Stimulated activated CD8-positive, alpha-beta memory T cell treated with anti-CD3 and anti-CD28 coated beads, Interleukin-2, amount 100 ng/mL, for 1 hour (primary cell): ENCODE data around the gene JAKMIP1.

ENCODE experiments used
- DNase-seq, 2 donors: peaks; one replicate each; pipeline ENCODE4 v3.0.0-alpha.2; 2020; ENCODE audit warnings: low read depth in 2 of 2

JAKMIP1 gene

DNA sequence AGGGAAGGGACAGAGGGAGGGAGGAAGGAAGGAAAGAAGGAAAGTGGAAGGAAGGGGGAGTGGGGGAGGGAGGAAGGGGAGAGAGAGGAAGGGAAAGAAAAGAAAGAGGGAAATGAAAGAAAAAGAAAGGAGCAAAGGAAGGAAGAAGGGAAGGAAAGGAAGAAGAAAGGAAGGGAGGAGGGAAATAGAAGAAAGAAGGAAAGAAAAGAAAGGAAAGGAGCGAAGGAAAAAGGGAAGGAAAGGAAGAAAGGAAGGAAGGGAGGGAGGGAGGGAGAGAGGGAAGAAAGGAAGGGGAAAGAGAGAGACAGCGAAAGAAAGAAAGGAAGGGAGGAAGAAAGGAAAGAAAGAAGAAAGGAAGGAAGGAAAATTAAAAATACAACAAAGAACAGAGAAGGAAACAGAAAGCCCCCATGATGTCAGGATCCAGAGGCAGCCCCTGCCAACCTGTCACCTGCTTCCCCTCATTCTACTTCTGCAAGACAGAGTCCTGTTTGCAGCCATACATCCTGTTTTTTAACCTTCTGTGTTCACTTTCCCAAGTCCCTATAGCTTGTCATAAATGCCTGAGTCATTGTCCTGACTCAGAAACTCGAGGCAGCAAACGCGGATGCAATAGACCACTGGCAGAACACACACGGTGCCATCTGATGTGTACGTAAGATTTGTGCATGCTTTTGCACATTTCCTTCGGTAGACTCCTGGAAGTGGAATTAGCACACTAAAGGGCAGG is 105.2 kb downstream of the JAKMIP1 start:
- no peak for DNase-seq

DNA sequence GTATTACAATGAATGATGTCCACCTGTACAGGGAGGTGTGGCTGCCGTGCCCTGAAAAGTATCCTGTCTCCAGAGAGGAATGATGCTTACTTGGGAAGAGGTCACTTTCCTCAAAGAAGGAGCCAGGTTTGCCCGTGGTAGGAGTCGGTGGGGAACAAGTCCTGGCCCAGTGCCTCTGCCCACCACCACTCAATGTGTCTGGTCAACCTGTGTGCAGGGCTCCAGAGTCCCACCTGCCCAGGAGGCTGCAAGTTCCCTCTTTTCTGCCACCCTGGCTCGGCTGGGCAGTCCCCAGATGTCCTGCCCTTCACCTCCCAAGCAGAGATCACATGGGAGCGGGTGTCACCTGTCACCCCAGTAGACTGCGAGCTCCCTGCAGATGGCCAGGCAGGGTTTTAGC is 106.7 kb downstream of the JAKMIP1 start:
- DNase-seq, result no peak

DNA sequence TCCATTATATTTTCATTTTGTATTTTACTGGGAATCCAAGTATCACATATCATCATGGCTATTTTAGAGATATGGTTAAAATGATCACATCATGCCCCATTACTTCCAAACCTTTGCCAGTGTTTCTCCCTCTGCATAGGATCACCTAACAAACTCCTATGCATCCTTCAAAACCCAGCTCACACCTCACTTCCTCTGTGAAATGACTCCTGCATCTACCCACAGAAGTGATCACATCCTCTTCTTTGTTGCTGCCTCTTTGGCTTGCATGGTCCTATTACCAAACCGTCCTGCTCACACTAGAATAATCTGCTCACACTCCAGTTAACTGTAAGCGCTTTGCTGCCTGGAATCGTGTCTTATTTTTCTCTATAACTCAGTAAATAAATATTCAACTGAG is 107.4 kb downstream of the JAKMIP1 start:
- DNase-seq, result no peak

DNA sequence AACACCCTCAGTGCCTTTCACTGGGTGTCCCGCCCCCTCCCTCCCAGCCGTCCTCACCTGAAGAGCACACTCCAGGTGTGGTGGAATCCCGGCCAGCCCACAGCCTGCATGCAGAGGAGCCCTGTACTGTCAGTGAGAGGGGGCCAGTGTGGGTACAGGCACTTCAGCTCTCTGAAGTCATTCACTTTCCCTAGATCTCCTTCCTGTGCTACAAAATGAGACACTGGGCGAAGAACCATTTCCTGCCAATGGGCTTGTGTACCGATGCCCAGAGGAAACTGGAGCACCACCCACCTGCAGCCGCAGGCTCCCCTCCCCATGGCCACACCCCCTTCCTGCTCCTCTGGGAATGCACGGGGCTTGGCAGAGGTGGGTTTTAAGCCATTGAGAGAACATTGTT is 108.2 kb downstream of the JAKMIP1 start:
- no peak for DNase-seq

DNA sequence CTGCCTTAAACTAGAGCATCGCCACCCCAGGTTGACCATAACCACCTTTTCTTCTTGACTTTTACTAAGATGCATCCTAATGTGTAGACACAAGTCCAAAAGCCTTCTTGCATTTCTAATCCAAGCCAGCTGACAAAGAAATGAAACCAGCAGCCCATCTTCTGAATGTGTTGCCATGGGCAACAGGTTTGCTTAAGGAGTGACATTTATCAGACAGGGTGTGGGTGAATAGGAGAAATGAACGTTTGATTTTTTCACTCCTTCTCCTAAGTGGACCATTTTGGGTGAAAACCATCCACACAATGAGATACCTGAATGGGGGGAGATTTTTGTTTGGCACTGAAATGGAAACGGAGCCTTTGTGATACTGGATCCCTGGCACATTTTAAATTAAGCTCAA is 109.4 kb downstream of the JAKMIP1 start:
- no peak for DNase-seq

DNA sequence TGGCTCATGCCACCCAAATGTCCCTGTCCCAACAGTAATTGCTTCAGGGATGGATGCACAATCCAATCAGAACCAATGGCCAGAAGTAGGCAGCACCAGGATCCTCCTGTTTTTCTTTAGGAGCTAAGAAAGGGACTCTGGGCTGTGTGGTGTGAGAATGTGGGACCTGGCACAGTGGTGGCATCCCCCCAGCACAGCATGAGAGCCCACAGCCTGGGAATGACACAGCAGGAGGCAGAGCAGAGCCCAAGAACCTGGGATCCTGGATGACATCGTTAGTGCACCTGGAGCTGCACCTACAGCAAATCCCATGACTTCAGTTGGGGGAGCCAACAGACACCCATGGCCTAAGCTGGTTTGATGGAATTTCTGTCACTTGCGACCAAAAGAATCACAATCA is 111.4 kb downstream of the JAKMIP1 start:
- DNase-seq, result no peak

DNA sequence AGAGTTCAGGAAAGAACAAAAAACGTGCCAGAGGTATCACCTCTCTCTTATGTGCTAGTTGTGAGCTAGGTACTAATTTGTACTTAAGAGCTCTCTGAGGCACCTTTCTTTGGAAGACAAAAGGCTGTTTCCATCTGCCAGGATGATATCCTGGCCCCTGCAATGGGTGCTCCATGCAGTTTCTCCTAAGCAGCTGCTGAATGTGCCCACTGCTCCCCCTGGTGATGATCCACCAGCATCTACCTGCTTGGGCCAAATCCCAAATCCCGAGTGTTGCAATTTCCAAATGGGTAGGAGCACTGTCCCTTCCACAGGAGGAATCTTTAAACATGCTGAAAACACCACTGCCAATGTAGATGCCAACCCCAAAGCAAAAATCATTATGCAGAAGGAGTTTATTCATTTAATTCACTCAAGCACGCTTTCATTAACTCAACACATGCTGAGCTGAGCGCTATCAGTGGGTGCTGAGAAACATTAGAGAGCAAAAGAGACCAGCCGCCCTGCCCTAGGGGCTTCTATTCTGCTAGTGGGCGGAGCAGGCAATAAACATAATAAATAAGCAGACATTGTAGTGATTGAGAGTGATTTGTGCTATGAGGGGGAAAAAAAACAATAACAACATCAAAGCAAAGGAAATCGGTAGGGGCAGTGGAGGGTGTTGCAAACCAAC is 112.5 kb downstream of the JAKMIP1 start:
- no peak for DNase-seq

DNA sequence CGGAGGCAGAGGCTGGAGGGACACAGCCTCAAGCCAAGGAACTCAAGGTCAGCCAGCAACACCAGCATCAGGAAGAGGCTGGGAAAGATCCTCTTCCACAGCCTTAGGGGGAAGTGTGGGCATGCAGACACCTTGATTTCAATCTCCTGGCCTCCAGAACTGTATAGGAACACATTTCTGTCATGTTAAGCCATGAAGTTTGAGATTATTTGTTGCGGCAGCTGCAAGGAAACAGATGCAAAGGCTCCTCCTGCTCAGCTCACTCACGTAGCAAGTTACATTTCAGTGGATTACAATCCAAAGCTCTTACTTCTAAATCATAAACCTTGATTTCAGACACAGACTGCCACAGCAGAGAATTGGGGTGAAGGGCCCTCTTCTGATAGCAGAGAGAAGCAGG is 113.5 kb downstream of the JAKMIP1 start:
- no peak for DNase-seq

DNA sequence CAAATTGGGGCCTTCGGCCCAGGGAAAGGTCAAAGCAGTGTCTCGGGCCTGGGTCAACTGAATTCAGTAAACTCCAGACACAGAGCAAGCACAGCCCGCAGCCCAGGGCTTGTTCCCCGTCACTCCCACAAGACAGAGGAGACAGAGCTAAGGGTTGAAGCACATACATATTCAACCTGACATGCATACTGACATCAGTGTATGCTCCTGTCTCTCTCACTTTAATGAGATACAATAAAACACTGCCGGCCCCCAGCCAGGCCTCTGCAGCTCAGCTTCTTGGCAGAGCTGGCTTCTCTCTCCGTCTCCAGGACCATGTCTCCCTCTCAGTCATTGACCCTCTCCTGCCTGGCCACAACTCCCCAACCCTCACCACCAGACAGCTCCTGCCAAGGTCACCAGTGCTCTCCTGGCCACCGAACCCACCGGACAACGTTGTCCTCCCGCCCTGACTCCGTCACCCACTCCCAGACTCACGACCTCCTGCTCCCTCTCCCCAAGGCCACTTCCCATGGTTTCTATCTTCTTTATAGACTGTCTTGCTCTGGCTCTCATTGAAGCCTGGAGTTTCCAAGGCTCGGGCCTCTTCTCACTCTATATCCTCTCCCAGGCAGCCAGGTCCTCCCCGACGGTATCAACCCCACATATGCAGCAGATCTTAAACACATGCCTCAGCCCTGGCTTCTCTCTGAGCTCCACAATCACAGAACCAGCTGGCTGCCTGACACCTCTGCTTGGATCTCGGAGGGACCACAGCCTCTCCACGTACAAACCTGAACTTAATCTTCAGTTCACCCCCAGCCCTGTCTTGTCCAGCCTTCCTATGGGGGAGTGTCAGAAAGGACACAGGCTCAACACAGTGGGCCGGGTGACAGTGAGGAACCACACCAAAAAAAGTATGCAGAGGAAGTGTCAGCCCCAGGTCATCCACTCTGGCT is 114.4 kb downstream of the JAKMIP1 start:
- DNase-seq, result no peak

DNA sequence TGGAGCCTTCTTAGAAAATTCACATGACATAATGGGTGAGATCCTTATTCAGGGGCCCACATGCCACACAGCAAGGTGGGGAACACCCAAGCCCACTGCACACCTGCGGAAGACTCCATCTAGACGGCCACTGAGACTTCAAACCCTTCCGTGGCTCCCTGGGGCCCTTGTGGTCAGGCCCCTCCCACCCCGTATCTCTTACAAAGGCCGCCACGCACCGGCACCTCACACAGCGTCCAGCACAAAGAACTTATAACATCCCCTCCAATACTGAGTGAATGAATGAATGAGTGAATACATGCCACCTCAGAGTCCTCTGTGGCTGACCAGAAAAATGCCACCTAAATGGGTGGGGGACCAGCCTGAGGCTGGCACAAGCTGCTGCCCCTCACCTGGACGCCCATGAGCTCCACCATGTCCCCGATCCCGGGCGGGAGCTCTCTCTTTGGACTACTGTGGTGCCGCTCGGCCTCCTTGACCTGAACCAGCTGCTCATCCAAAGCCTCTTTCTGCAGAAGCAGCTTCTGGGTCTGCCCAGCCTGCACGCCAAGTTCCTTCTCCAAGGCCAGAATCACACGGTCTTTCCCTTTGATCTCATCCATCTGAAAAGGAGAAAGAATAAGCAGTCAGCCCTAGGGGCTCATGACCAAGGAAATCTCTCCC is 115.2 kb downstream of the JAKMIP1 start:
- DNase-seq, result no peak

DNA sequence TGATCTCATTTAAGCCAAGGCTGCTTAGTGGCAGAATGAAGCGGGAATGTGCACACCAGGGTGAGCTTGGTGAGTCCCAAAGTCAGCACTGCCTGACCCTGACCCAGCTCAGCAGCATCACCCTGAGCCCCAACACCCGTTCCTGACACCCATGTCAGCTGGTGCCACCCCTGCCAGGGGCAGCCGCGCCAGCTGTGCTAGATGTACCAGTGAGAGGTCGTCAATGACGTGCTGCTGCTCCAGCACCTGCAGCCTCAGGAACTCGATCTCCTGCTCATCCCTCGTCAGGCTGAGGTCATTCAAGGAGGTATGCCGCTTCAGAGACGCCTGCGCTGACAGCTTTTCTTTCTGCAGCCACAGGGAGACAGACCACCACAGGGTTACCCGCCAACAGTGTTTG is 120.4 kb downstream of the JAKMIP1 start:
- DNase-seq, result no peak

DNA sequence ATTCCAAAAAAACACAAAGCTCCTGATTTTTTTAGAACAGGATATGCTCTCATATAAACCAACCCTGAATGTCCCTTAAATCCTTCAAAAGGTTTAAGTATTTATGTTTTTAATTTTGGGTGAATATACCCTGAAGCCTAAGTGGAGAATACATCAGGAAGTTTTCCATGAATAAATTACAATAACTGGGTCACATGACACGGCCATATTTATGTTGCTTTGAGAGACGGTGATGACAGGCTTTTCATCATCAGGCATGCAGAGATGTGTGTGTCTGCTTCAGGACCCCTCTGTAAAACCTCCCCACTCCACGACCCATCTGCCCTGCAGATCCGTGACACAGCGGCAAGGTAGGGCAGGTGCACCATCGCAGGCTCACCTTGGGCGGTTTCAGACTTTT is 121.8 kb downstream of the JAKMIP1 start:
- DNase-seq, result no peak

DNA sequence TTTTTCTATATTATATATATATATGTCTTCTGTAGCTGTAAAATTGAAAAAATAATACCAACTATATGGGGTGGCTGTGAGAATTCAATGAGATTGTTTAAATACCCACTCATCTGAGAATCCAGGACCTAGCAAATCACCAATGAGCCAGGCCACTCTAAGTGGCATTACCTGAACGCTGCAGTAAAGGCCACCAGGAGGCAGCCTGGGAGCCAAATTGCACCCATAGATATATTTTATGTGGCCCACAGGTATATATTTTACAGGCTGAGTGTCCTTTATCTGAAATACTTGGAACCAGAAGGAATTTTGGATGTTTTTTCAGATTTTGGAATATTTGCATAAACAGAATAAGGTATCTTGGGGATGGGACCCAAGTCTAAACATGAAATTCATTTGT is 124.0 kb downstream of the JAKMIP1 start:
- DNase-seq, result no peak

DNA sequence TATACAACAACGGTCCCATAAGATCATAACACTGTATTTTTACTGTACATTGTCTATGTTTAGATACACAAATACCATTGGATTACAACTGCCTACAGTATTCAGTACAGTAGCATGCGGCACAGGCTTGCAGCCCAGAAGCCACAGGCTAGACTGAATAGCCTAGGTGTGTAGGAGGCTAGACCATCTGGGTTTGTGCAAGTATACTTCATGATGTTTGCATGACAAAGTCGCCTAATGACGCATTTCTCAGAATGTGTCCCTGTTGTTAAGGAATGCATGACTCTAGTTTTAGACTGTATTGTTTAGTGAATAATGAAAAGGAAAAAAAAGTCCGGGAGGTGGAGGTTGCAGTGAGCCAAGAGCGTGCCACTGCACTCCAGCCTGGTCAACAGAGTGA is 125.6 kb downstream of the JAKMIP1 start:
- no peak for DNase-seq

DNA sequence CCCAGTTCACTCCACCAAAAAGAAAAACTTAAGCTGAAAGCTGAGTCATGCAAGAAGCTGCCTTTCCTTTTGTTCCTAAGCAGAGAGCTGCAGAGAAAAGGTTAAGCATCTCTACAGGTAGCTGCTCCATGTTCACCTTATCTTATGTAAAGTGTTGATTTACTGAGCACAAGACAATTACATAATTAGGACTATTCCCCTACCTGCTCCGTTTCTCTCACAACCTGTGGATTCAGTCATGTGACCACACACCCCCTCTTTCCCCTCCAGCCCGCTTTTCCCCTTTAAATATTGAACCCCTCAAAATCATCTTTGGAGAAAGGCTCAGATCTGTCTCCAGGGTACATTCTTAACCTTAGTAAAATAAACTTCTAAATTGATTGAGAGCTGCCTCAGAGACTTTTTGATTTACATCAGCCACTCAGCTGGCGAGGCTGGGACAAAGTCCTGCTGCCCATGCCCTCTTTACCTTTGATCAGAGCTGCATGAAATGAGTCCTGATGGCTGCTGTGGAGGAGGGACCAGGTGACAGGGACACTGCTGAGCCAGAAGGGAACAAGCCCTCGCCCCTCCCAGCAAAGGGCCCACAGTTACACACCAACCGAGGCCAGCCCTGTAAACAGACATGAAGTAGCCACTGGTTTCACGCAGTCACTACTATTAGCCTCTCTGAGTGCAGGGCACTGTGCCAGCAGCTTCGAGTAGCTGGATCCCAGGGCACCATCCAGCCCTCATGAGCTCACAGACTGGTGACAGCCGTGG is 128.2 kb downstream of the JAKMIP1 start:
- DNase-seq, result no peak

DNA sequence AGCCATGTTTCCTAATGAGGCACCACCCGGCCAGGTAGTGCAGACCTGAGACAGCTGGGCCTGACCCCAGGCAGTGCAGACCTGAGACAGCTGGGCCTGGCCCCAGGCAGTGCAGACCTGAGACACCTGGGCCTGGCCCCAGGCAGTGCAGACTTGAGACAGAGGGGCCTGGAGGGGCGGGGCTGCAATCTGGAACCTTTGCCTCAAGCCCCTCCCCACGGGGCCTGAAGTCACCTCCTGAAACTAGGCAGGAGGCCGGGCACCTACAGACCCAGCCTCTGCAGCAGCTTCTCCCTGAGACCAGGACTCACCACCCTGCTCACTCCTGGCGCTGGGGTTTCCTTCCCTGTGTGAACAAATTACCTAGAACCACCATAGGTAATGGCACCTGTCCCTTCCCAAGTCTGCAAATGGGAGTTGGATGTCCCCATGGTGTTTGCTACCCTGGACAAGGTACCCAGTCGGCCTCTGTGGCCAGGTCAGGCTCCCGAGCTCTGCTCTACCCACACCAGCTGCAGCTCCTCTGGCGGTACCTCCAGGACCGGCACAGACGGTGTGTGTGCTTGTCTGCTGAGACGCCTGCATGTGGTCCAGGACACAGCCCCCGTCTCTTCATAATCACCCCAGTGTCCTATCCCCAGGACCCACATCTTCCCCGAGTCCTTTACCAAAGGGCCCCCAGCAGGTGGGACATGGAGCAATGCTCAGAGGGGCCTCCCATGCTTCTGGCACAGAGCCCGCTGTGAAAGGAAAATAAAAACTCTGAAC is 129.0 kb downstream of the JAKMIP1 start:
- DNase-seq, result no peak

DNA sequence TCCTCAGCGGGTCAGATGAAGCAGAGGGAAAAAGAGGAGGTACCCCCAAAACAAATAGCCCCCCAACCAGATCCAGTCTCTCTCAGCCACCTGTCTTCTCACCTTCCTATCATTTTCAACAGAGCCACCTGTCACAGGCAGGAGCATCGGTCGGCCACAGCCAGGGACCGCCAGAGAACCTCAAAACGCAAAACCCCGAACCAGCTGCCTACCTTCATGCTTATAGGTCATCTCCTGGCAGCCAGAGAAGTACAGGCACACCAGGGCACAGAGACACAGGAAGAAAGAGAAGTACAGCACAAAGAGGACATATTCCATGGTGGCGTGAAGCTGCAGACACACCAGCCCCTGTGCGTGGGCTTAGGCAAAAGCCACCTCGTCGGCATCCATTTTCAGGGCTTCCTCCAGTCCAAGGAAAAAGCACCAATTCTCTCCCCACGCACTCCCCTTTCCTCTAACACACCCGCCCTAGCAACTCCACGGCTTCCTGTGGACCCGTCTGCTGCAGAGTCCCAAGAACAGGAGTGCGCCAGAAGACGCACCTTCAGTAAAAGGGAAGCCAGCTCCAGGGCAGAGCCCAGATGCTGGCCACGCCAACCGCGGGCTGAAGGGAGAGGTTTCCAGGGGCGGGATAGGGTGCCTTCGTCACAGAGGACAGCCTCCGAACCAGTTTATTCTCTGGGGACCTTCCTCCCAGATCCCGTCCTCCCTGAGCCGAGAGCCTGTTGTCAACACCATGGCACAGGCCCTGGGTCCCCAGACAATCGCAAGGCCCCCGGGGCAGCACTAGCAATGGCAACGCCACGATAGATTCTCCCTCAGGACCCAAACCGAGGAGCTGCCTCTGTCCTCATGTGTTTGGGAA is 130.3 kb downstream of the JAKMIP1 start:
- DNase-seq, result no peak

DNA sequence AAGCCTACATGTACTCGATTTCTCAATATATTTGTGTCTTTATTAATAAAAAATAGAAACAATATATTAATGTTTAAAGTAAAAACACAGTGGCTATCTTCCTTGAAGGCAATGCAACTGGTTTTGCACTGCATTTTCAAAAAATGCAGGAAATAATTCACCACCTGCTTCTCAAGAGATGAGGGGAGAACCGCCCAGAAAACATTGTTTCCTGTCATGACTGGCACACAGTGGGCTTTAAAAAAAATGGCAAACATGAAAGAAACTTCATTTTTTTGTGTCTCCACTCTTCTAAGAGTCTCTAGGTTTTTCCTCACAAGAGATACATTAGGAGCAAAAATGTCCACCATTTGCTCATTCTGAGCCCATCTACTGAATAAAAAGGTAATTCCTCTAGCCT is 131.4 kb downstream of the JAKMIP1 start:
- no peak for DNase-seq

DNA sequence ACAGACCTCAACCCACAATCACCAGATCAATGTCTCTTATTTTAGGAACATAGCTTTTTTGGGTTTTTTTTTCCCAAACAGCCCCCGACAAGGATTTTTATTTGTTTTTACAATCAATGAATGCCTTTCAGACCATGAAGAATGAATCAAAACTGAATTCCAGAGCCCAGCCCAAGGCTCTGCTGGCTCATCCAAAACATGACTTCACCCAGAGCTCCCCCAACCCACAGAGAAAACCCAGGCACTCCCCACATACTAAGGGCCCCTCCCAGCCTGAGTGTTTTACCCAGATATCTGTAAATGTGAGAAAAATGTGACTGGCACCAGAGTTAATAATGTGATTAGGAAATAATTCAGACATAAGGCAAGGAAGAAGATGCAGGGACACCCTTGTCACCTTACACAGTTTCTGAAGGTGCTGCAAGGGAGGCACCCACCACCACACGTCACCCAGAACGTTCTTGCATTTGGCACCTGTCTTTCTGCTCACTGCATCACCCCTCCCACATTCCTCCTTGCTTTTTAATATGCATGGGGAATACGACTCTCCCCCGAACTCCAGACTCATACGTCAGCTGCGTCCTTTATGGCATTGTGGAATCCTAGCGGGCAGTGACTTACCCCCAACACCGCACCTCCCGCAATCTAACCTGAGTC is 134.3 kb downstream of the JAKMIP1 start:
- no peak for DNase-seq
